WTC11 (cell line): Measurements from ENCODE around the gene MECP2.

Source experiments
- CREB1 ChIP-seq: sonication (generic); formaldehyde crosslinking; IDR thresholded peaks from 2 replicates; pipeline ENCODE4 v1.8.0; 2023; ENCODE audit warnings: mild to moderate bottlenecking, missing genetic modification reagents
- E2F4 ChIP-seq: sonication (generic); formaldehyde crosslinking; IDR thresholded peaks from 2 replicates; pipeline ENCODE4 v1.8.1; 2022; ENCODE audit warnings: low read depth, mild to moderate bottlenecking, moderate library complexity, missing genetic modification reagents, borderline replicate concordance
- E2F5 ChIP-seq: sonication (generic); formaldehyde crosslinking; IDR thresholded peaks from 2 replicates; pipeline ENCODE4 v1.8.1; 2022; ENCODE audit warnings: mild to moderate bottlenecking, moderate library complexity, missing genetic modification reagents
- FOXK1 ChIP-seq: sonication (generic); formaldehyde crosslinking; IDR thresholded peaks from 2 replicates; pipeline ENCODE4 v1.8.0; 2022; ENCODE audit warnings: mild to moderate bottlenecking, moderate library complexity, missing genetic modification reagents
- HMGXB4 ChIP-seq: sonication (generic); formaldehyde crosslinking; IDR thresholded peaks from 2 replicates; pipeline ENCODE4 v1.8.1; 2023; ENCODE audit warnings: mild to moderate bottlenecking, moderate library complexity, missing genetic modification reagents
- JUN ChIP-seq: sonication (generic); formaldehyde crosslinking; IDR thresholded peaks from 2 replicates; pipeline ENCODE4 v1.8.0; 2023; ENCODE audit warnings: mild to moderate bottlenecking, missing genetic modification reagents
- SMAD3 ChIP-seq: sonication (generic); formaldehyde crosslinking; IDR thresholded peaks from 2 replicates; pipeline ENCODE4 v1.8.0; 2022; ENCODE audit warnings: missing genetic modification reagents, mild to moderate bottlenecking, borderline replicate concordance
- TP53 ChIP-seq: sonication (generic); formaldehyde crosslinking; IDR thresholded peaks from 2 replicates; pipeline ENCODE4 v1.8.1; 2023; ENCODE audit warnings: mild to moderate bottlenecking, missing genetic modification reagents
- ZNF263 ChIP-seq: sonication (generic); formaldehyde crosslinking; IDR thresholded peaks from 2 replicates; pipeline ENCODE4 v1.8.1; 2022; ENCODE audit warnings: low read depth, mild to moderate bottlenecking, moderate library complexity, missing genetic modification reagents
- ZNF281 ChIP-seq: sonication (generic); formaldehyde crosslinking; IDR thresholded peaks from 2 replicates; pipeline ENCODE4 v1.8.0; 2023; ENCODE audit warnings: mild to moderate bottlenecking, missing genetic modification reagents
- TF ChIP-seq, protein P1 (sequence below): fragments of 200-600 bp; IDR thresholded peaks from 2 replicates; pipeline ENCODE4 v1.8.0; 2022; ENCODE audit warnings: antibody characterized with exemption
- TF ChIP-seq, protein P2 (sequence below): sonication (generic); formaldehyde crosslinking; conservative IDR thresholded peaks from 2 replicates; pipeline ENCODE4 v1.8.1; 2022; ENCODE audit warnings: mild to moderate bottlenecking, missing genetic modification reagents

DNA sequence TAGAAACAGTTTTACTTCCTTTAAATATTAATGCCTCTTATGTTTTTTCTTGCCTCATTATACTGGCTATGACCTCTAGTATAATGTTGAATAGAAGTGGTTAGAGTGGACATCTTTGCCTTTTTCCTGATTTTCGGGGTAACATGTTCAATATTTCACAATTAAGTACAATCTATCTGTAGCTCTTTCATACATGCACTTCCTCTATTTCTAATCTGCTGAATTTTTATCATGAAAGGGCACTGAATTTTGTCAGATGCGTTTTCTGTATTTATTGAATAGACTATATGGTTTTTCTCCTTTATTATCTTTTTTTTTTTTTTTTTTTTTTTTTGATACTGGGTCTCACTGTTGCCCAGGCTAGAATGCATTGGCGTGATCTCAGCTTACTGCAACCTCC is 29.0 kb downstream of the MECP2 start:
- TF ChIP-seq E2F5 (CRISPR knock-in tag) (no peak), CREB1 (CRISPR knock-in tag) (no peak), JUN (CRISPR knock-in tag) (no peak), ZNF263 (CRISPR knock-in tag) (no peak), FOXK1 (CRISPR knock-in tag) (no peak), ZNF281 (CRISPR knock-in tag) (no peak), E2F4 (CRISPR knock-in tag) (no peak), HMGXB4 (no peak), TP53 (CRISPR knock-in tag) (no peak), SMAD3 (CRISPR knock-in tag) (no peak)
- TF ChIP-seq, protein P1, sequence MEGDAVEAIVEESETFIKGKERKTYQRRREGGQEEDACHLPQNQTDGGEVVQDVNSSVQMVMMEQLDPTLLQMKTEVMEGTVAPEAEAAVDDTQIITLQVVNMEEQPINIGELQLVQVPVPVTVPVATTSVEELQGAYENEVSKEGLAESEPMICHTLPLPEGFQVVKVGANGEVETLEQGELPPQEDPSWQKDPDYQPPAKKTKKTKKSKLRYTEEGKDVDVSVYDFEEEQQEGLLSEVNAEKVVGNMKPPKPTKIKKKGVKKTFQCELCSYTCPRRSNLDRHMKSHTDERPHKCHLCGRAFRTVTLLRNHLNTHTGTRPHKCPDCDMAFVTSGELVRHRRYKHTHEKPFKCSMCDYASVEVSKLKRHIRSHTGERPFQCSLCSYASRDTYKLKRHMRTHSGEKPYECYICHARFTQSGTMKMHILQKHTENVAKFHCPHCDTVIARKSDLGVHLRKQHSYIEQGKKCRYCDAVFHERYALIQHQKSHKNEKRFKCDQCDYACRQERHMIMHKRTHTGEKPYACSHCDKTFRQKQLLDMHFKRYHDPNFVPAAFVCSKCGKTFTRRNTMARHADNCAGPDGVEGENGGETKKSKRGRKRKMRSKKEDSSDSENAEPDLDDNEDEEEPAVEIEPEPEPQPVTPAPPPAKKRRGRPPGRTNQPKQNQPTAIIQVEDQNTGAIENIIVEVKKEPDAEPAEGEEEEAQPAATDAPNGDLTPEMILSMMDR, result no peak
- TF ChIP-seq, protein P2, sequence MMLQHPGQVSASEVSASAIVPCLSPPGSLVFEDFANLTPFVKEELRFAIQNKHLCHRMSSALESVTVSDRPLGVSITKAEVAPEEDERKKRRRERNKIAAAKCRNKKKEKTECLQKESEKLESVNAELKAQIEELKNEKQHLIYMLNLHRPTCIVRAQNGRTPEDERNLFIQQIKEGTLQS (CRISPR knock-in tag), result no peak
